A549 (cell line): ENCODE data around the gene BNIP5.

Experiments used
- CHD2 ChIP-seq: fragments of 150-350 bp; IDR thresholded peaks from 2 replicates; pipeline ENCODE4 v1.6.1; 2014; ENCODE audit warnings: low read length; ENCODE audit not compliant: partially characterized antibody
- CTCF ChIP-seq: fragments of >200 bp; sonication (Bioruptor Twin); formaldehyde crosslinking; IDR thresholded peaks from 3 replicates; pipeline ENCODE4 v1.5.1; 2016
- HOXA7 ChIP-seq: fragments of 250-450 bp; sonication (Bioruptor Pico); IDR thresholded peaks from 2 replicates; pipeline ENCODE4 v1.5.0; 2020; ENCODE audit warnings: mild to moderate bottlenecking, moderate library complexity
- JUN ChIP-seq, 2 experiments: fragments of >200 bp; sonication (Bioruptor Twin); formaldehyde crosslinking; IDR thresholded peaks; 2 replicates in 1 of 2; 3 replicates in 1 of 2; pipeline ENCODE4 v1.6.1; 2016 to 2017
- KDM5A ChIP-seq: fragments of 200-600 bp; sonication (generic); IDR thresholded peaks from 2 replicates; pipeline ENCODE4 v1.6.1; 2016; ENCODE audit warnings: antibody characterized with exemption, mild to moderate bottlenecking
- RCOR1 ChIP-seq: fragments of 150-350 bp; IDR thresholded peaks from 2 replicates; pipeline ENCODE4 v1.6.1; 2014; ENCODE audit warnings: antibody characterized with exemption, low read length, low read depth
- RFX5 ChIP-seq: fragments of 450-650 bp; IDR thresholded peaks from 2 replicates; pipeline ENCODE4 v1.7.1; 2014; ENCODE audit warnings: antibody characterized with exemption, mild to moderate bottlenecking, moderate library complexity

DNA sequence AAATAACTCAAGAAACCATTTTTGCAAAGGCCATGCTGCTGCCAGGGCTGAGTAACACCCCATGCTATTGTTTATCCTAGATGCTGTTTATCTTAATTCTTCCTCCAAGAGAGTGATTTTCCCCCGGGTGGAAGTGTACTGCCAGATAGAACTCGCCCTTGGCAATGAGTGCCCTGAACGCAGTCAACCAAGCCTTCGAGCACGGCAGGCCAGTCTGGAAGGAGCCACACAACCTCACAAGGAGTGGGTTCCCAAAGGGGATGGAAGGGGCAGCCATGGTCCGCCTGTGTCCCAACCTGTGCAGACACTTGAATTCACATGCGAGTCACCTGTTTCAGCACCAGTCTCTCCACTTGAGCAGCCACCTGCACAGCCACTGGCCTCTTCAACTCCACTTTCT, 34.9 kb downstream of the BNIP5 start:
- TF ChIP-seq CTCF (no peak), RCOR1 (no peak), CHD2 (no peak), JUN (IDR thresholded peaks at IDR 0.05) (no peak), KDM5A (no peak), HOXA7 (CRISPR knock-in tag) (no peak), RFX5 (no peak)
